Endothelial cell of umbilical vein (primary cell): ENCODE measurements around the gene TTC27. TPM values are rescaled to one million over a fixed set of nuclear protein-coding genes. Genes with fewer than 3 reads are reported as not detected.

Experiments
- BruUV-seq: library from RNA; stranded (reverse); fragments of 400-500 nt; replicated peaks from 2 replicates; lab custom pipeline; 2021; lab: Mats Ljungman, UMichigan
- CTCF ChIA-PET: fragments of 300-600, 350-600 bp; sonication (Branson Sonifier 250); formaldehyde crosslinking; loops from one replicate; lab custom pipeline; 2021; ENCODE audit warnings: antibody characterized with exemption, inconsistent platforms; lab: Charles Lee
- POLR2A ChIA-PET: fragments of 300-600, 350-600 bp; sonication (Branson Sonifier 250); formaldehyde crosslinking; loops from one replicate; lab custom pipeline; 2021; ENCODE audit warnings: antibody characterized with exemption, inconsistent platforms; lab: Charles Lee
- DNase-seq: peaks from one replicate; pipeline ENCODE4 v3.0.0-alpha.2; 2011; ENCODE audit warnings: low read depth, low spot score
- FAIRE-seq: peaks from 2 replicates; lab custom pipeline; 2011; peaks lifted over from hg19 to GRCh38; lab: Jason Lieb, UNC
- H2AFZ ChIP-seq: 2 replicates; pipeline ENCODE4 v1.6.0; 2012; ENCODE audit warnings: low read depth, low read length, control low read depth, inconsistent platforms
- H3K27ac ChIP-seq: 2 replicates; pipeline ENCODE4 v1.5.1; 2011; ENCODE audit warnings: low read depth, mild to moderate bottlenecking, control low read depth, low read length, moderate library complexity; ENCODE audit not compliant: insufficient read depth
- H3K27me3 ChIP-seq, 2 experiments: 2 replicates each; pipeline versions ENCODE4 v1.6.0 to v1.6.1; 2011; ENCODE audit warnings: low read length in 2 of 2, mixed read lengths in 1 of 2; ENCODE audit not compliant: control insufficient read depth in 2 of 2, insufficient read depth in 2 of 2
- H3K36me3 ChIP-seq, 2 experiments: 2 replicates in 1 of 2; 3 replicates in 1 of 2; pipeline ENCODE4 v1.5.1; 2011; ENCODE audit warnings: low read length in 2 of 2, mild to moderate bottlenecking in 1 of 2, moderate library complexity in 1 of 2; ENCODE audit not compliant: control insufficient read depth in 2 of 2, insufficient read depth in 2 of 2; ENCODE audit errors: extremely low read depth in 1 of 2
- H3K4me1 ChIP-seq: 3 replicates; pipeline ENCODE4 v1.5.1; 2011; ENCODE audit warnings: mild to moderate bottlenecking, low read length; ENCODE audit not compliant: control insufficient read depth, insufficient read depth; ENCODE audit errors: extremely low read depth
- H3K4me2 ChIP-seq: 2 replicates; pipeline ENCODE4 v1.6.1; 2011; ENCODE audit warnings: low read length, control low read depth, mixed read lengths; ENCODE audit not compliant: insufficient read depth
- H3K4me3 ChIP-seq, 3 experiments: fragments of 200-600 bp in 1 of 3; sonication (generic), shearing (Covaris generic) in 1 of 3; replicated peaks in 1 of 3; 2 replicates each; pipeline ENCODE4 v1.5.1; 2011 to 2016; ENCODE audit warnings: control low read depth in 3 of 3, low read length in 3 of 3, mild to moderate bottlenecking in 2 of 3, inconsistent platforms in 1 of 3, low read depth in 1 of 3, moderate library complexity in 1 of 3; ENCODE audit not compliant: insufficient read depth in 1 of 3
- H3K79me2 ChIP-seq: 2 replicates; pipeline ENCODE4 v1.6.0; 2012; ENCODE audit warnings: low read length, inconsistent platforms; ENCODE audit not compliant: control insufficient read depth, insufficient read depth
- H3K9ac ChIP-seq: replicated peaks from 2 replicates; pipeline ENCODE3; 2011; ENCODE audit warnings: low read length, control low read depth; ENCODE audit not compliant: insufficient read depth; ENCODE audit errors: extremely low read depth
- H3K9me1 ChIP-seq: replicated peaks from 3 replicates; pipeline ENCODE4 v1.6.0; 2011; ENCODE audit warnings: mild to moderate bottlenecking, low read length; ENCODE audit not compliant: control insufficient read depth, insufficient read depth; ENCODE audit errors: extremely low read depth
- H3K9me3 ChIP-seq: replicated peaks from 2 replicates; pipeline ENCODE4 v1.5.1; 2012; ENCODE audit warnings: low read length, inconsistent platforms; ENCODE audit not compliant: control insufficient read depth, insufficient read depth
- H4K20me1 ChIP-seq: replicated peaks from 2 replicates; pipeline ENCODE3; 2011; ENCODE audit warnings: mild to moderate bottlenecking, low read length; ENCODE audit not compliant: control insufficient read depth, insufficient read depth; ENCODE audit errors: extremely low read depth
- EZH2 ChIP-seq: IDR thresholded peaks from 2 replicates; pipeline ENCODE4 v1.6.1; 2012; ENCODE audit warnings: borderline replicate concordance, low read depth, mild to moderate bottlenecking, moderate library complexity, low read length, inconsistent platforms; ENCODE audit not compliant: severe bottlenecking
- FOS ChIP-seq: IDR thresholded peaks from 2 replicates; pipeline ENCODE4 v1.6.1; 2011; ENCODE audit warnings: mild to moderate bottlenecking, low read length, moderate library complexity, borderline replicate concordance; ENCODE audit not compliant: insufficient read depth
- GATA2 ChIP-seq: IDR thresholded peaks from 2 replicates; pipeline ENCODE4 v1.7.0; 2011; ENCODE audit warnings: low read depth, mild to moderate bottlenecking, moderate library complexity, mixed read lengths, low read length; ENCODE audit not compliant: insufficient read length, insufficient read depth
- JUN ChIP-seq: IDR thresholded peaks from 2 replicates; pipeline ENCODE4 v1.6.1; 2011; ENCODE audit warnings: borderline replicate concordance, low read depth; ENCODE audit not compliant: insufficient read length, insufficient read depth
- MYC ChIP-seq: IDR thresholded peaks from one replicate; pipeline ENCODE4 v1.6.1; 2011; ENCODE audit warnings: mild to moderate bottlenecking, low read depth, low read length
- POLR2A ChIP-seq: IDR thresholded peaks from 2 replicates; pipeline ENCODE4 v1.6.1; 2012; ENCODE audit warnings: low read depth, mild to moderate bottlenecking, control low read depth, low read length
- POLR2AphosphoS5 ChIP-seq: IDR thresholded peaks from 2 replicates; pipeline ENCODE4 v1.6.1; 2012; ENCODE audit warnings: low read depth, mild to moderate bottlenecking, control low read depth, low read length, moderate library complexity; ENCODE audit not compliant: insufficient read depth
- dilution Hi-C: fragments of 300-500 bp; cut with MboI; formaldehyde crosslinking; loops from one replicate; pipeline ENCODE4 v1.15.0; 2019; ENCODE audit warnings: low sequenced_read_pairs; ENCODE audit not compliant: extremely low pct_ligation_motif_present
- intact Hi-C: fragments of 100-400 bp; cut with micrococcal nuclease; formaldehyde crosslinking; loops from one replicate; pipeline ENCODE4 v1.10.0; 2022
- polyA plus RNA-seq, 4 experiments: library from polyadenylated mRNA; depleted of rRNA in 3 of 4; stranded (reverse) in 3 of 4; unstranded in 1 of 4; fragments of >200 nt; gene quantifications; 2 replicates each; pipeline versions ENCODE4 v1.2.1 to v1.2.3, GENCODE V29; 2011 to 2012; ENCODE audit warnings: missing spikeins in 1 of 4
- total RNA-seq: library from RNA; stranded (reverse); gene quantifications from 2 replicates; pipeline ENCODE4 v1.2.3, GENCODE V29; 2021
- TF ChIP-seq, protein P1 (sequence below): IDR thresholded peaks from 2 replicates; pipeline ENCODE4 v1.6.1; 2011; ENCODE audit not compliant: insufficient read depth, insufficient read length
- TF ChIP-seq, protein P2 (sequence below), 2 donors: IDR thresholded peaks; 1 replicate in 1 of 2; 2 replicates in 1 of 2; pipeline ENCODE4 v1.5.1; 2011; ENCODE audit warnings: low read length in 2 of 2, mild to moderate bottlenecking in 2 of 2, moderate library complexity in 2 of 2, control low read depth in 1 of 2, inconsistent platforms in 1 of 2, low read depth in 1 of 2; ENCODE audit not compliant: insufficient read depth in 1 of 2; ENCODE audit errors: extremely low read depth in 1 of 2

The TTC27 gene
- total and polyA plus RNA-seq, 2 donors (not counting 3 experiments of a cell fraction or from before 2014, with no cell fraction given): 16.3 to 20.1 TPM

GRCh38 chr2:32663864-32664263 is 36.0 kb downstream of the TTC27 start:
- no peaks in the 10 kb centered on the region for H3K27me3 ChIP-seq
- ChIA-PET CTCF (no interaction called here), POLR2A (no interaction called here)
- H3K4me1 ChIP-seq: no peaks in the 10 kb centered on the region
- H3K4me2 ChIP-seq: no peak overlapping the region
- H3K9ac ChIP-seq: no peak overlapping the region
- H3K9me3 ChIP-seq: no peaks in the 10 kb centered on the region
- no peak overlapping the region for H2AFZ ChIP-seq
- no peak overlapping the region for H3K4me3 ChIP-seq
- FAIRE-seq: no peak
- no peaks in the 10 kb centered on the region for H3K36me3 ChIP-seq
- TF ChIP-seq, protein P1, sequence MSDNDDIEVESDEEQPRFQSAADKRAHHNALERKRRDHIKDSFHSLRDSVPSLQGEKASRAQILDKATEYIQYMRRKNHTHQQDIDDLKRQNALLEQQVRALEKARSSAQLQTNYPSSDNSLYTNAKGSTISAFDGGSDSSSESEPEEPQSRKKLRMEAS: no peak
- TF ChIP-seq JUN: no peak
- no peak for TF ChIP-seq POLR2AphosphoS5
- TF ChIP-seq EZH2: no peak
- TF ChIP-seq POLR2A: no peak
- TF ChIP-seq MYC: no peak
- no peak for TF ChIP-seq FOS
- no peak for TF ChIP-seq GATA2
- TF ChIP-seq, protein P2, sequence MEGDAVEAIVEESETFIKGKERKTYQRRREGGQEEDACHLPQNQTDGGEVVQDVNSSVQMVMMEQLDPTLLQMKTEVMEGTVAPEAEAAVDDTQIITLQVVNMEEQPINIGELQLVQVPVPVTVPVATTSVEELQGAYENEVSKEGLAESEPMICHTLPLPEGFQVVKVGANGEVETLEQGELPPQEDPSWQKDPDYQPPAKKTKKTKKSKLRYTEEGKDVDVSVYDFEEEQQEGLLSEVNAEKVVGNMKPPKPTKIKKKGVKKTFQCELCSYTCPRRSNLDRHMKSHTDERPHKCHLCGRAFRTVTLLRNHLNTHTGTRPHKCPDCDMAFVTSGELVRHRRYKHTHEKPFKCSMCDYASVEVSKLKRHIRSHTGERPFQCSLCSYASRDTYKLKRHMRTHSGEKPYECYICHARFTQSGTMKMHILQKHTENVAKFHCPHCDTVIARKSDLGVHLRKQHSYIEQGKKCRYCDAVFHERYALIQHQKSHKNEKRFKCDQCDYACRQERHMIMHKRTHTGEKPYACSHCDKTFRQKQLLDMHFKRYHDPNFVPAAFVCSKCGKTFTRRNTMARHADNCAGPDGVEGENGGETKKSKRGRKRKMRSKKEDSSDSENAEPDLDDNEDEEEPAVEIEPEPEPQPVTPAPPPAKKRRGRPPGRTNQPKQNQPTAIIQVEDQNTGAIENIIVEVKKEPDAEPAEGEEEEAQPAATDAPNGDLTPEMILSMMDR (IDR thresholded peaks at IDR 0.05; ENCODE audit: extremely low read depth in 1 of 2, insufficient read depth in 1 of 2, low read depth in 1 of 2, low read length in 2 of 2): no peak
- H3K79me2 ChIP-seq: no peaks in the 10 kb centered on the region
- dilution Hi-C loops: no loop called here
- no peaks in the 10 kb centered on the region for H4K20me1 ChIP-seq
- H3K27ac ChIP-seq: no peak overlapping the region
- intact Hi-C loops: no loop called here
- no peaks in the 10 kb centered on the region for H3K9me1 ChIP-seq
- no TSS peak for BruUV-seq
- DNase-seq: no peak
